ENCODE results near the gene PFKL.

Gene PFKL

DNA sequence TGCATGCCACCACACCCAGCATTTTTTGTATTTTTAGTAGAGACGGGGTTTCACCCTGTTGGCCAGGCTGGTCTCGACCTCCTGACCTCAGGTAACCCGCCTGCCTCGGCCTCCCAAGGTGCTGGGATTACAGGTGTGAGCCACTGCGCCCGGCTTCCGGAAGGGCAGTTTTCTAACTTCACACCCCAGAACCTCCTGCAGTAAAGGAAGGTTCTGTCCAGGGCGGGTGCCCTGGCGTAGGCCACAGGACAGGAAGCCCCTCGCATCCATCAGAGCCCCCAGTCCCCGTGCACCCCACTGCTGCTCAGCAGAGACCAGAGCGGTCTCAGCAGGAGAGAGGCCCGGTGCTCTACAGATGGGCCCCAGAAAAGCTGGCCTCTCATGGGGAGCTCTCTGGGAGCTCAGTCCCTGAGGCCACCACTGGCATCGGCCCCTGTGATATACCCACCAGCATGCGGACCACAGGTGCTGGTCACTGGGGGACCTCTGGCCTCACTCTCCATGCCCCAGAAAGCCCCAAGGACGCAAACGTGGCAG lies 34.1 kb upstream of the PFKL start:
- Histone ChIP-seq H3K27me3 (ENCODE audit: control insufficient read depth in 1 of 2, insufficient read depth in 1 of 2, low read length in 2 of 2) (peaks cover 9 to 35% of the 10 kb centered on the region in 2 experiments), H3K79me1 (replicated peaks; ENCODE audit: low read length, poor library complexity, severe bottlenecking) (no peaks in the 10 kb centered on the region), H2BK5ac (ENCODE audit: low read depth, low read length, poor library complexity, severe bottlenecking) (no peak overlapping the region), H3K36me3 (ENCODE audit: control insufficient read depth in 1 of 2, insufficient read depth in 2 of 2, low read depth in 1 of 2, low read length in 2 of 2) (no peaks in the 10 kb centered on the region), H3K4ac (ENCODE audit: low read depth in 1 of 2, low read length in 2 of 2) (no peak overlapping the region), H4K91ac (ENCODE audit: low read length) (no peak overlapping the region), H2BK120ac (ENCODE audit: low read depth, low read length) (no peak overlapping the region), H2BK15ac (ENCODE audit: low read depth, poor library complexity, severe bottlenecking) (no peak overlapping the region), H3K18ac (ENCODE audit: low read depth in 1 of 2, low read length in 2 of 2) (no peak overlapping the region), H3K27ac (ENCODE audit: low read length, poor library complexity, severe bottlenecking) (no peak overlapping the region), H3K9me3 (ENCODE audit: control insufficient read depth, low read length) (no peaks in the 10 kb centered on the region), H2BK12ac (ENCODE audit: low read length in 2 of 2) (no peak overlapping the region), H4K8ac (ENCODE audit: low read length) (no peak overlapping the region), H3K4me2 (ENCODE audit: low read length, poor library complexity, severe bottlenecking) (no peak overlapping the region), H2AK5ac (ENCODE audit: low read length, severe bottlenecking) (no peak overlapping the region), H3K9ac (ENCODE audit: low read length) (no peak overlapping the region), H3K14ac (ENCODE audit: low read length in 2 of 2) (no peak overlapping the region), H3K4me3 (ENCODE audit: insufficient read depth in 1 of 2, low read depth in 1 of 2, low read length in 2 of 2) (no peak overlapping the region), H3K23ac (ENCODE audit: low read length in 2 of 2) (no peak overlapping the region), H2AFZ (ENCODE audit: low read depth, low read length) (no peak overlapping the region), H3K4me1 (ENCODE audit: control insufficient read depth, insufficient read depth, low read depth, low read length) (no peaks in the 10 kb centered on the region)
- 92% methylated on average over 17 of the region's 17 CpGs for WGBS
- DNase-seq = no peak

DNA sequence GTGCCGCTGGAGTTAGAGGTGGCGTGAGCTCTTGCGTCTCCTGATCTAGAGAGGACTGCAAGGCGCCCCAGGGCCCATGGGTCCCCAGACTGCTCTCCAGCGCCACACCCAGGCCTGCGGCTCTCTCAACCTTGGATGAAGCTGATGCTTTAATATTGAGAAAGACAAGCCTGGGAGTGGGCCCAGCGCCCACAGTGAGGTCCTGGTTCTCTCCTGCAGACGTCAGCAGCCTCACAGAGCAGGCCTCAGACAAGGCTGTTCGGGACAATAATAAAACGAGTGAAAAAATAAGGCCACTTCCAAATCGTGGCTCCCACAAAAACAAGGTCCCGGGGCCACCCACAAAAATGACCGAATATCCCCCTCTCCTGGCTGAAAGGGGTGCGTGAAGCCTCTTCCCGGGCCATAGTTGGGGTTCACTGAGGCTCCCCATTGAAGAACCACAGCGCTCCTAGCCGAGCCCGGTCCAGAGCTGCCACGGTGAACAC lies 32.2 kb upstream of the PFKL start:
- no peak overlapping the region for H2AK5ac ChIP-seq (ENCODE audit: low read length, severe bottlenecking)
- H3K23ac ChIP-seq (ENCODE audit: low read length in 2 of 2) = no peak overlapping the region
- H3K4me2 ChIP-seq (ENCODE audit: low read length, poor library complexity, severe bottlenecking) = no peak overlapping the region
- no peak overlapping the region for H3K4ac ChIP-seq (ENCODE audit: low read depth in 1 of 2, low read length in 2 of 2)
- no peak overlapping the region for H4K91ac ChIP-seq (ENCODE audit: low read length)
- no peaks in the 10 kb centered on the region for H3K79me1 ChIP-seq (replicated peaks; ENCODE audit: low read length, poor library complexity, severe bottlenecking)
- no peak overlapping the region for H2BK15ac ChIP-seq (ENCODE audit: low read depth, poor library complexity, severe bottlenecking)
- no peaks in the 10 kb centered on the region for H3K9me3 ChIP-seq (ENCODE audit: control insufficient read depth, low read length)
- no peaks in the 10 kb centered on the region for H3K36me3 ChIP-seq (ENCODE audit: control insufficient read depth in 1 of 2, insufficient read depth in 2 of 2, low read depth in 1 of 2, low read length in 2 of 2)
- H2BK12ac ChIP-seq (ENCODE audit: low read length in 2 of 2) = no peak overlapping the region
- H3K9ac ChIP-seq (ENCODE audit: low read length) = no peak overlapping the region
- H3K4me1 ChIP-seq (ENCODE audit: control insufficient read depth, insufficient read depth, low read depth, low read length) = no peaks in the 10 kb centered on the region
- H2BK5ac ChIP-seq (ENCODE audit: low read depth, low read length, poor library complexity, severe bottlenecking) = no peak overlapping the region
- H3K27me3 ChIP-seq (ENCODE audit: control insufficient read depth in 1 of 2, insufficient read depth in 1 of 2, low read length in 2 of 2) = peaks cover 0 to 34% of the 10 kb centered on the region in 2 experiments
- WGBS = 85% methylated on average over 19 of the region's 19 CpGs
- no peak overlapping the region for H2AFZ ChIP-seq (ENCODE audit: low read depth, low read length)
- no peak overlapping the region for H3K27ac ChIP-seq (ENCODE audit: low read length, poor library complexity, severe bottlenecking)
- no peak overlapping the region for H3K14ac ChIP-seq (ENCODE audit: low read length in 2 of 2)
- no peak overlapping the region for H2BK120ac ChIP-seq (ENCODE audit: low read depth, low read length)
- no peak overlapping the region for H4K8ac ChIP-seq (ENCODE audit: low read length)
- DNase-seq = no peak
- no peak overlapping the region for H3K18ac ChIP-seq (ENCODE audit: low read depth in 1 of 2, low read length in 2 of 2)
- H3K4me3 ChIP-seq (ENCODE audit: insufficient read depth in 1 of 2, low read depth in 1 of 2, low read length in 2 of 2) = no peak overlapping the region

- Histone ChIP-seq H3K14ac (ENCODE audit: low read length in 2 of 2) (no peak overlapping the region), H3K79me1 (replicated peaks; ENCODE audit: low read length, poor library complexity, severe bottlenecking) (no peaks in the 10 kb centered on the region), H3K4me3 (ENCODE audit: insufficient read depth in 1 of 2, low read depth in 1 of 2, low read length in 2 of 2) (no peak overlapping the region), H3K27me3 (ENCODE audit: control insufficient read depth in 1 of 2, insufficient read depth in 1 of 2, low read length in 2 of 2) (peaks cover 0 to 39% of the 10 kb centered on the region in 2 experiments), H2BK5ac (ENCODE audit: low read depth, low read length, poor library complexity, severe bottlenecking) (no peak overlapping the region), H3K4me1 (ENCODE audit: control insufficient read depth, insufficient read depth, low read depth, low read length) (no peaks in the 10 kb centered on the region), H2AK5ac (ENCODE audit: low read length, severe bottlenecking) (no peak overlapping the region), H3K4me2 (ENCODE audit: low read length, poor library complexity, severe bottlenecking) (no peak overlapping the region), H3K4ac (ENCODE audit: low read depth in 1 of 2, low read length in 2 of 2) (no peak overlapping the region), H3K27ac (ENCODE audit: low read length, poor library complexity, severe bottlenecking) (no peak overlapping the region), H2BK120ac (ENCODE audit: low read depth, low read length) (no peak overlapping the region), H3K9me3 (ENCODE audit: control insufficient read depth, low read length) (no peaks in the 10 kb centered on the region), H2AFZ (ENCODE audit: low read depth, low read length) (no peak overlapping the region), H3K18ac (ENCODE audit: low read depth in 1 of 2, low read length in 2 of 2) (no peak overlapping the region), H3K23ac (ENCODE audit: low read length in 2 of 2) (no peak overlapping the region), H4K8ac (ENCODE audit: low read length) (no peak overlapping the region), H2BK12ac (ENCODE audit: low read length in 2 of 2) (no peak overlapping the region), H3K36me3 (ENCODE audit: control insufficient read depth in 1 of 2, insufficient read depth in 2 of 2, low read depth in 1 of 2, low read length in 2 of 2) (no peaks in the 10 kb centered on the region), H4K91ac (ENCODE audit: low read length) (no peak overlapping the region), H3K9ac (ENCODE audit: low read length) (no peak overlapping the region), H2BK15ac (ENCODE audit: low read depth, poor library complexity, severe bottlenecking) (no peak overlapping the region)
- no peak for DNase-seq
- WGBS = 58% methylated on average over 4 of the region's 8 CpGs
These were observed 30.8 kb upstream of the PFKL start for GRCh38 chr21:44269090-44269489.

DNA sequence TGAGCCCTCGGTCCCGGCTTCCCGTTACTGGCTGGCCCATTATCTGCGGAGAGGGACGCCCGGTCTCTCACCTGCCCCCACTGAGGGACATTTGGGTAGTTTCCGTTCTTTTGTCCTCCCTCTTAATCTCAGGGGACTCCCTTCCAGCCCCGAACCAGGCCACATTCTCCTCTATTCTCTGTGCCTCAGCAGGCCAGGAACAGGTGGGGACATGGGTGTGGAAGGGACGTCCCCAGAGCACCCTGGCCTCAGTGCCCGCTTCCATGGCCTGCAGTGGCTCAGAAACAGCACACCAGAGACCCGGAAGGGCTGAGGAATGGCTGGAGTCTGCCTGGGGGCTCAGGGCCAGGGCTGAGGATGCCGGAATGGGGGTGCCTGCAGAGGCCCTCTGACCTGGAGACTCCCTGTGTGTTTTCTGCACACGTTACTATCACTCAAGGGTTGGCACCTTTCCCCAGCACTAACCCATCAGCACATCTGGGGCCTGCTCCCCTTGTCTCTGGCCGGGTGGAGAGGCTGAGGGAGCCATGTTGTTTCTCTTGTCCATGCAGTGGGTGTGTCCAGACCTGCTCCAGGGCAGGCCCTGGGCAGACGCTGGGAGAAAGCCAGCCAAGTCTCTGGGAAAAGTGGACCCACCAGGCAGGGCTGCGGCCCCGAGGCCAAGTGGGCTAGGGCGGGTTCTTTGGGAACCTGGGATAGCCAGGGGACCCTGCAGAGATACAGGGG lies 28.1 kb upstream of the PFKL start:
- no peak overlapping the region for H4K8ac ChIP-seq (ENCODE audit: low read length)
- H3K4me2 ChIP-seq (ENCODE audit: low read length, poor library complexity, severe bottlenecking) = no peak overlapping the region
- no peak overlapping the region for H2AFZ ChIP-seq (ENCODE audit: low read depth, low read length)
- no peaks in the 10 kb centered on the region for H3K4me1 ChIP-seq (ENCODE audit: control insufficient read depth, insufficient read depth, low read depth, low read length)
- H2BK120ac ChIP-seq (ENCODE audit: low read depth, low read length) = no peak overlapping the region
- no peak overlapping the region for H3K27ac ChIP-seq (ENCODE audit: low read length, poor library complexity, severe bottlenecking)
- H3K23ac ChIP-seq (ENCODE audit: low read length in 2 of 2) = no peak overlapping the region
- H3K14ac ChIP-seq (ENCODE audit: low read length in 2 of 2) = no peak overlapping the region
- no peak overlapping the region for H2AK5ac ChIP-seq (ENCODE audit: low read length, severe bottlenecking)
- 80% methylated on average over 18 of the region's 18 CpGs for WGBS
- H3K27me3 ChIP-seq (ENCODE audit: control insufficient read depth in 1 of 2, insufficient read depth in 1 of 2, low read length in 2 of 2) = peaks cover 10 to 47% of the 10 kb centered on the region in 2 experiments
- H3K9me3 ChIP-seq (ENCODE audit: control insufficient read depth, low read length) = no peaks in the 10 kb centered on the region
- no peak overlapping the region for H3K4me3 ChIP-seq (ENCODE audit: insufficient read depth in 1 of 2, low read depth in 1 of 2, low read length in 2 of 2)
- H3K18ac ChIP-seq (ENCODE audit: low read depth in 1 of 2, low read length in 2 of 2) = no peak overlapping the region
- H3K4ac ChIP-seq (ENCODE audit: low read depth in 1 of 2, low read length in 2 of 2) = no peak overlapping the region
- no peak overlapping the region for H3K9ac ChIP-seq (ENCODE audit: low read length)
- no peak overlapping the region for H2BK5ac ChIP-seq (ENCODE audit: low read depth, low read length, poor library complexity, severe bottlenecking)
- H2BK15ac ChIP-seq (ENCODE audit: low read depth, poor library complexity, severe bottlenecking) = no peak overlapping the region
- no peaks in the 10 kb centered on the region for H3K36me3 ChIP-seq (ENCODE audit: control insufficient read depth in 1 of 2, insufficient read depth in 2 of 2, low read depth in 1 of 2, low read length in 2 of 2)
- H2BK12ac ChIP-seq (ENCODE audit: low read length in 2 of 2) = no peak overlapping the region
- no peaks in the 10 kb centered on the region for H3K79me1 ChIP-seq (replicated peaks; ENCODE audit: low read length, poor library complexity, severe bottlenecking)
- no peak overlapping the region for H4K91ac ChIP-seq (ENCODE audit: low read length)
- DNase-seq = no peak

All from mesenchymal stem cell (in vitro differentiated cells and primary cell).